Measurements from ENCODE around the gene FOXL1.

Gene FOXL1

GRCh38 chr16:86549076-86549892 lies 29.1 kb upstream of the FOXL1 start:
- DNase-seq (ENCODE audit: low spot score): no peak

- DNase-seq (ENCODE audit: low spot score): no peak
Observed at GRCh38 chr16:86549893-86550190, 28.5 kb upstream of the FOXL1 start.

GRCh38 chr16:86550281-86550680 lies 28.1 kb upstream of the FOXL1 start:
- DNase-seq (ENCODE audit: low spot score): no peak

- no peak for DNase-seq (ENCODE audit: low spot score)
Observed at GRCh38 chr16:86553356-86553755, 25.0 kb upstream of the FOXL1 start.

- no peak for DNase-seq (ENCODE audit: low spot score)
Observed at GRCh38 chr16:86554599-86554916, 23.8 kb upstream of the FOXL1 start.

- peak; percentile 99 for DNase-seq (ENCODE audit: low spot score)
Observed at GRCh38 chr16:86554917-86555703, 23.2 kb upstream of the FOXL1 start, which contains the start of gene MTHFSD. Gene MTHFSD (minus strand): TSS chr16:86555235. CDS start chr16:86555184, 51 bp downstream.

- no peak for DNase-seq (ENCODE audit: low spot score)
Observed at GRCh38 chr16:86555704-86556075, 22.7 kb upstream of the FOXL1 start.

- no peak for DNase-seq (ENCODE audit: low spot score)
Observed at GRCh38 chr16:86556576-86556975, 21.8 kb upstream of the FOXL1 start.

GRCh38 chr16:86557587-86557986 lies 20.8 kb upstream of the FOXL1 start:
- no peak for DNase-seq (ENCODE audit: low spot score)

- DNase-seq (ENCODE audit: low spot score): no peak
Observed at GRCh38 chr16:86558355-86559193, 19.8 kb upstream of the FOXL1 start.

- no peak for DNase-seq (ENCODE audit: low spot score)
Observed at GRCh38 chr16:86559802-86560305, 18.5 kb upstream of the FOXL1 start.

- no peak for DNase-seq (ENCODE audit: low spot score)
Observed at GRCh38 chr16:86562356-86562755, 16.0 kb upstream of the FOXL1 start.

- DNase-seq (ENCODE audit: low spot score): peak; percentile 88
Observed at GRCh38 chr16:86563469-86564345, 14.6 kb upstream of the FOXL1 start.

GRCh38 chr16:86565181-86565631 lies 13.1 kb upstream of the FOXL1 start:
- DNase-seq (ENCODE audit: low spot score): no peak

GRCh38 chr16:86565644-86566511 lies 12.5 kb upstream of the FOXL1 start:
- DNase-seq (ENCODE audit: low spot score): no peak

GRCh38 chr16:86566601-86566965 lies 11.8 kb upstream of the FOXL1 start, which contains the start of gene FOXC2:
Gene FOXC2 (plus strand): TSS chr16:86566829. CDS start chr16:86567336, 507 bp downstream.
- no peak for DNase-seq (ENCODE audit: low spot score)

- no peak for DNase-seq (ENCODE audit: low spot score)
Observed at GRCh38 chr16:86566966-86567700, 11.2 kb upstream of the FOXL1 start.

- no peak for DNase-seq (ENCODE audit: low spot score)
Observed at GRCh38 chr16:86567701-86568581, 10.4 kb upstream of the FOXL1 start.
